DMS79 (cell line): ENCODE results near the gene SLC44A1.
A peak's percentile ranks its signal among the peaks of the same experiment; 100 is the strongest.
"Not testable (repeated sequence)": the region's sequence is repeated elsewhere in the genome, so short reads cannot be mapped to it uniquely, and the experiment has no call there.

ENCODE experiments used
- DNase-seq: peaks from one replicate; lab custom pipeline; 2025; lab: John Stamatoyannopoulos, UW

The SLC44A1 gene

DNA sequence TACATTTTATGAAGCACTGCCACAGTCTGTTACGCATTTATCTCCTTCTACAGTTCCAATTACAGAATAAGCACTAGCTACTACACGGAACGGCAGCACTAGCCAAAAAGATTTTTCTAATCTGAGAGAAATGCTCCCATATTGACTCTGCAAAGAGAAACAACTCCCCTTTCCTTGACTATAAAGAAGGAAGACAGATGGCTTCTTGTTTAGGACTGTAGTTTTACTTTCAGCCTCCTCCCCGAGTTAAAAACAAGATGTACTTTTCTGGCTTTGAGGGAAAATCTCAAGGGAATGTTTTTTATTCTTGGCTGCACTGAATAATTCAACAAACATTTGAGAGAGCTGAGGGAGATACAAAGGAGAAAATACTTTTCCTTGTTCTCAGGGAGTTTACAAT, 1.9 kb upstream of the SLC44A1 start:
- DNase-seq, result no peak

- DNase-seq, result no peak
These were observed 1.3 kb upstream of the SLC44A1 start for GRCh38 chr9:105243015-105243686.

GRCh38 chr9:105244734-105245028, 230 bp downstream of the SLC44A1 start:
- DNase-seq, result no peak

DNA sequence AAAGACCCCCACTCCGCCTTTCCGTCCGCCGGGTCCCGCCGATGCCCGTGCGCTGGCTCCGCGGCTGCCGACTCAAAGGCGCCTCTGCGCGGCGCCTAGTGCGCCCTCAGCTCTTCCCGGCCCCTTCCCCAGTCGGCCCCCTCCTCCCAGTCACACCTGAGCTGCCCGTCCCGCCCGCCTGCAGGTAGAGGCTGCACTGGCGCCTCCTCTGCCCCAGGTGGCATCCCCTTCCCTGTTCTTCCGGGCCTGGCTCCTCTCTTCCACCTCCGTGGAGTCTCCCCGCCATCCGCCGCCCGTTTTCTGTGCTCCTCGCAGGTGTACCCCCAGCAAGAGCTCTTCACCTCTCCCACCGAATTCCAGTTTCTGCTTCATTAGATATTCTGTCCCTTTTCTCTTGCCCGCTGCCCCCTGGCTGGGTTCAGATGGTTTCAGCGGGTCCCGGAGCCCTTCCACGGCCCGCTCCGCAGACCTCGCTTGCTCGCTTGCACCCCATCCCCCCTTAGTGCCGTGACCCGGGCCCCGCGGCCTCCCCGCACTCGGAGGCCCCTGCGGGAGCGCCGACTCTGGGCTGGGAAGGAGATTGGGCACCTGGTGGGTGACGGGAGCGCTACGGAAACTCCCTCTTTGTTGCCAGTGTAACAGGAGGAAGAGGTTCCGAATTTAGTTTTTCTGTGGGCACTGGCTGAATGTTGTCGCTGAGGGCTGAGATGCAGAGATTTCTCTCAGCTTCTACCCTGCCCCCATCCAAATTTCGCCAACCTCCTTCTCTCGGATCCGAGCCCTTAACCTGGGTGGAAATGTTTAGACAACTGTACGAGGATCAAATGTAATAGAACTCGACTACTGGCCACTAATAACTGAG, 809 bp downstream of the SLC44A1 start:
- DNase-seq, result peak; percentile 22

DNA sequence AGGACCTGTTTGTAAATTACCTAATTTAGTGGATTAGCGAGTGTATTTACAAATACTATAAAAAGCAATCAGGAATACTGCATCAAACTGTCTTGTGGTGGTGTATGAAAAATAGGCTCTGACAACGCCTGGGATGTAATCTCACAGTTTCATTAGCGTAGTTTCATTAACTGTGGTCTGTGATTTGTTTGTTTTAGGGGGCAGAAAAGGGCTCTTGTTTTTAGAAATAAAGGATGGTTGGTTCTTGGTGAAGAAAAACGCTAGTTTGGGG, 1.4 kb downstream of the SLC44A1 start:
- DNase-seq, result no peak

GRCh38 chr9:105246656-105247173, 2.3 kb downstream of the SLC44A1 start:
- DNase-seq, result no peak

- no peak for DNase-seq
These were observed 4.2 kb downstream of the SLC44A1 start for GRCh38 chr9:105248691-105249090.

- DNase-seq, result no peak
These were observed 6.7 kb downstream of the SLC44A1 start for GRCh38 chr9:105251133-105251532.

DNA sequence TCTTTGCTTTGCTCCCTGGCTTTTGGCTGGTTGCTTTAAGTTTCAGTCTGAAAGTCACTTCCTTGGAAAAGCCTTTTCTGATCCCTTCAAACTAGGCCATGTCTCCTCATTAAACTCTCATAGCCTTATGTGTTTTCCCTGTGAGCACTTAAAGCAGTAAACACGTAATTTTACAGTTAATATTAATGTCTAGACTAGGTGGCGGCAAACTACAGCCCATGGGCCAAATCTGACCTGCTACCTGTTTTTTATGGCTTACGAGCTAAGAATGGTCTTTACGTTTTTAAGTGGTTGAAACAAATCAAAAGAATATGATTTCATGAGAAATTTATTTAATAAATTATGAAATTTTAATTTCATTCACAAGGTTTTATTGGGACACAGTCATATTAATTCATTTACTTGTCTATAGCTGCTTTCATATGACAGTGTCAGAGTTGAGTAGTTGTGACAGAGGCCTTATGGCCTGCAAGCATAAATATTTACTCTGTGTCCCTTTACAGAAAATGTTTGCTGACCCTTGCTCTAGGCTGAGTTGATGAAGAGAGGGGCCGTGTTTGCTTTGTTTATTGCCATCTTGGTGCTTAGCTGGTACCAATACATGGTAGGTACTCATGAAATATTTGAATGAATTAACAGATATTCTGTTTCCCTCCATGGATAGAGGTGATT, 7.4 kb downstream of the SLC44A1 start:
- no peak for DNase-seq

DNA sequence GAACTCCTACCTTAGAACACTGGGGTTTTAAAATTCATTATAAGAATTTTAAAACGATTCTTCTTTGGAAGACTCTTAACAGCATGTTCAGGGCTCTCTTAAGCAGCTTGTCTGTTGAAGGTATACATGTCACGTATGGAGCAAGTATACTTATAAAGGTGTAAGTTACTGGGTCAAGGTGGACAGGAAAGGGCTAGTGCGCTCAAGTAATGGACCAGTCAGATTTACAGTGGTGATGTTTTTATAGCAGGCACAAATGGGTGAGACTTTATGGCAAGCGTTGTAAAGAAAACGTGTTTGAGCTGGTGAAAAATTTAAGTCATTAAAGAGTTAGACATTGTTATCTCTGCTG, 7.9 kb downstream of the SLC44A1 start:
- no peak for DNase-seq

DNA sequence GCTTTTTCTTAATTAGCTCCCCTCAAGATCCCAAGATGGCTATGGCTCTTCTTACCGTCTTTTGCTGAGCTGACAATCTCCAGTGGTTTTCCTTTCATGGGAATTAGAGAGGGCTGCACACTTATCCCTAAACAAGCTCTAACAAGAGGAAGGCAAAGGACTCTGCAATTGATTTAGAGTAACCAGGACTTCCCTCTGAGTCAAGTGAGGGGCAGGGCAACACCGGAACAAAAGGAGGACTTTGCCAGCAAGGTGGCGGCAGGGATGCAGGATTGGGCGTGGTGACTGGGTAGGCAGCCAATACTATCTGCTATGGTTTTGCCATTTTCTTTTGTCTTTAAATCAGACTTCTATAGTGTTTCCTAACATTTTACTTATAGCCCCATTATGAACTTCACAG, 9.8 kb downstream of the SLC44A1 start:
- no peak for DNase-seq

- DNase-seq, result no peak
These were observed 11.0 kb downstream of the SLC44A1 start for GRCh38 chr9:105255421-105255820.

GRCh38 chr9:105256569-105256968, 12.1 kb downstream of the SLC44A1 start:
- DNase-seq, result not testable (repeated sequence)

GRCh38 chr9:105257809-105258208, 13.4 kb downstream of the SLC44A1 start:
- DNase-seq, result no peak

GRCh38 chr9:105258225-105258737, 13.8 kb downstream of the SLC44A1 start:
- no peak for DNase-seq

DNA sequence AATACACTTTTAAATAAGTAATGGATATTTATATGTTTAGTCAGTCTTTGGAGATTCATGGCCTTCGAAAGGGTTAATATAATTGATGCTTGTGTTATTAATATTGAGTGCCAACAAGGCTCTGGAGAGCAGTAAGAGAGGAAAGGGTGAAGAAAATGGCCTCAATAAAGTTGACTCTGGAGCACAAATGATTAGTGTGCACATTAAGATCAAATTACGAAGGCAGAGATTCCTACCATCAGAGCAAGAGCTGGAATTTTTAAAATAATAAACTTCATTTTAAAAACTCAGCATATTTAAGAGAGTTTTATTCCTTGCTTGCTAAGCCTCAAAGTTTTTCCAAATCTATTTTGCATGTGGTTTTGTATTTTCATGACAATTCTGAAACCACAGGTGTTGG, 14.8 kb downstream of the SLC44A1 start:
- DNase-seq, result no peak

DNA sequence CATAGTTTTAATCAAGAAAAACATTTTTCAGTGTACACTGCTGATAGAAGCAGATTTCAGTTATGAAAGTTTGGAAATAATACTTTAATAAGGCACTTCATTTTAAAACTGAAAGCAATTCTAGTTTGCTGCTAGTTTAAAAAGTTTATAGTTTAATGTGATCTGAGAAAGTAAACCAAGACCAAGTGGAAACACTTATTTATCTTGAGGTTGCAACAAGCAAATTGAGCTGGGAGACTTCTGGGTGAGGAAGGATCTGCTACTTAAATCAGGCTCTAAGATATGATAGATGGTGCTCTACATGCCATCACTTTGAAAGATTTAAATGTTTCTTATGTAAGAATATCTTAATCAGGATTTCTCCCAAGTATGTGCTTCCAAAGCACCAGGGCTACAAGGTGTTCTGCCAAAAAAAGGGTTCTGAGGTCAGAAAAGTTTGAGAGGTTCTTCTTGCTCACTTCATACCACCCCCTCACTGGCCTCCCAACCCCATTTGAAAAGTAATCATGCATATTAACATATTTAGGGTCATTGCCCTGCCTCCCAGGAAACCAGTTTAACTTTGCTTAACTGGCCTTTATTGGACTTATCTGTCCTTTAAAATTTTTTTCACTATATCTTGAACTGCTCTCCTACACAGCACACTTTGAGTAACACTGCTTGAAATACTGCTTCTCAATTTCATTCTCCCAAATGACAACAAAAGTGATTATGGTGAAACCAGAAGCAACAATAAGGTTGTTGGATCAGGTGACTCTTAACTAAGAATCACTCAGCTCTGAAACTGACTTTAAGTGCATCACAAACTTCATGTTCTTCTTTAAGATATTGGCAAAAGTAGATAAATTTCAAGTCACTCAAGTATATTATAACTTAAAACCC, 15.5 kb downstream of the SLC44A1 start:
- DNase-seq, result no peak

GRCh38 chr9:105262497-105262896, 18.0 kb downstream of the SLC44A1 start:
- DNase-seq, result no peak

GRCh38 chr9:105264380-105264779, 19.9 kb downstream of the SLC44A1 start:
- no peak for DNase-seq

- not testable (repeated sequence) for DNase-seq
These were observed 23.8 kb downstream of the SLC44A1 start for GRCh38 chr9:105268254-105268653.

- no peak for DNase-seq
These were observed 25.1 kb downstream of the SLC44A1 start for GRCh38 chr9:105269593-105269992.

DNA sequence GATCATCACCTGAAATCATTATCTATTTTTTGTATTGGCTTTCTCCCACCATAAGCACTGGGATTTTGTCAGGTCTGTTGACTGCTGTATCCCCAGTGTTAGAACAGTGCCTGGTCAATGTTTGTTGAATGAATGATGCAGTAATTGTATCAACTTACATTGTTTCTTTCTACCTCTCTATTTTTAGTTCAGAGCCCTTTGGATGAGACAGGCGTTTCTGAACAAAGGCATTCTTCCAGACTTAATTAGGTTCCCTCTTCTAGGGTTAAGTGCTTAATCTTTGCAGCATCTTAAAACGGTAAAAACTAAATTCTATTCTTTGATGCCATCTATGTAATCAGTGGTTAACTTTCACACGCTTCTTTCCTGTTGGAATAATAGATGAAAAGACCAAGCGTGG, 26.3 kb downstream of the SLC44A1 start:
- no peak for DNase-seq
